Mammary epithelial cell (primary cell): Measurements from ENCODE around the gene GRAP2.

ENCODE experiments used
- CTCF ChIP-seq, 2 donors: IDR thresholded peaks in 1 of 2; conservative IDR thresholded peaks in 1 of 2; 2 replicates each; pipeline ENCODE4 v1.5.1; 2011 to 2012; ENCODE audit warnings: inconsistent platforms in 2 of 2, low read length in 2 of 2, mild to moderate bottlenecking in 2 of 2, control low read depth in 1 of 2, low read depth in 1 of 2; ENCODE audit not compliant: insufficient read depth in 1 of 2; ENCODE audit errors: extremely low read depth in 1 of 2
- EZH2 ChIP-seq: IDR thresholded peaks from 2 replicates; pipeline ENCODE4 v1.6.1; 2012; ENCODE audit warnings: low read length, inconsistent platforms, borderline replicate concordance

GRCh38 chr22:39974065-39974464, 73.2 kb downstream of the GRAP2 start:
- TF ChIP-seq CTCF (conservative IDR thresholded peaks at IDR 0.05 in 1 of 2, IDR thresholded peaks at IDR 0.05 in 1 of 2; ENCODE audit: extremely low read depth in 1 of 2, insufficient read depth in 1 of 2, low read depth in 1 of 2, low read length in 2 of 2) (no peak), EZH2 (no peak)
